Prostate gland (tissue), 2 donors: ENCODE data around the gene ZNF629. TPM values are rescaled to one million over a fixed set of nuclear protein-coding genes. Genes with fewer than 3 reads are reported as not detected.

Experiments used
- DNase-seq: peaks from one replicate; pipeline ENCODE4 v3.0.0-alpha.2; 2019; ENCODE audit warnings: low spot score
- H3K27ac ChIP-seq, 2 donors: fragments of 200-600 bp; sonication (generic); 2 replicates each; pipeline ENCODE4 v1.5.1; 2017 to 2019
- H3K27me3 ChIP-seq: fragments of 200-600 bp; sonication (generic); replicated peaks from 2 replicates; pipeline ENCODE4 v1.5.1; 2019; ENCODE audit not compliant: insufficient read depth
- H3K36me3 ChIP-seq, 2 donors: fragments of 200-600 bp; sonication (generic); 1 replicate in 1 of 2; 2 replicates in 1 of 2; pipeline versions ENCODE4 v1.5.1 to v1.8.1; 2017 to 2019
- H3K4me1 ChIP-seq: fragments of 200-600 bp; sonication (generic); replicated peaks from 2 replicates; pipeline ENCODE4 v1.5.1; 2019
- H3K4me3 ChIP-seq, 2 donors: fragments of 200-600 bp; sonication (generic); 2 replicates each; pipeline ENCODE4 v1.5.1; 2017 to 2019
- H3K9me3 ChIP-seq: fragments of 200-600 bp; sonication (generic); 2 replicates; pipeline ENCODE4 v1.5.1; 2017
- CTCF ChIP-seq, 4 experiments: fragments of 200-600 bp in 2 of 4; fragments of 450-650 bp in 2 of 4; sonication (generic) in 2 of 4; IDR thresholded peaks; 1 replicate in 3 of 4; 2 replicates in 1 of 4; pipeline ENCODE4 v1.5.1; 2016 to 2019; ENCODE audit warnings: antibody characterized with exemption in 4 of 4, mild to moderate bottlenecking in 2 of 4, moderate library complexity in 2 of 4
- POLR2A ChIP-seq: fragments of 450-650 bp; IDR thresholded peaks from one replicate; pipeline ENCODE4 v1.6.1; 2016; ENCODE audit warnings: antibody characterized with exemption, mild to moderate bottlenecking
- POLR2AphosphoS5 ChIP-seq: sonication (generic); formaldehyde crosslinking; IDR thresholded peaks from one replicate; pipeline ENCODE4 v1.6.1; 2017; ENCODE audit warnings: antibody characterized with exemption
- WGBS: methylation state at CpG from one replicate; pipeline ENCODE4 v1.1.5; 2018; 5-methylcytosine and 5-hydroxymethylcytosine counted together
- intact Hi-C: fragments of 100-400 bp; cut with DNase I; formaldehyde crosslinking; loops from one replicate; pipeline ENCODE4 v1.14.2; 2022
- total RNA-seq, 2 donors: library from RNA; depleted of rRNA; stranded (reverse); fragments of >200 nt; gene quantifications; one replicate each; pipeline ENCODE4 v1.1.0, GENCODE V29; 2016

ZNF629 gene
- total RNA-seq, 2 donors from 2014 or later = 17.9 to 24.0 TPM

DNA sequence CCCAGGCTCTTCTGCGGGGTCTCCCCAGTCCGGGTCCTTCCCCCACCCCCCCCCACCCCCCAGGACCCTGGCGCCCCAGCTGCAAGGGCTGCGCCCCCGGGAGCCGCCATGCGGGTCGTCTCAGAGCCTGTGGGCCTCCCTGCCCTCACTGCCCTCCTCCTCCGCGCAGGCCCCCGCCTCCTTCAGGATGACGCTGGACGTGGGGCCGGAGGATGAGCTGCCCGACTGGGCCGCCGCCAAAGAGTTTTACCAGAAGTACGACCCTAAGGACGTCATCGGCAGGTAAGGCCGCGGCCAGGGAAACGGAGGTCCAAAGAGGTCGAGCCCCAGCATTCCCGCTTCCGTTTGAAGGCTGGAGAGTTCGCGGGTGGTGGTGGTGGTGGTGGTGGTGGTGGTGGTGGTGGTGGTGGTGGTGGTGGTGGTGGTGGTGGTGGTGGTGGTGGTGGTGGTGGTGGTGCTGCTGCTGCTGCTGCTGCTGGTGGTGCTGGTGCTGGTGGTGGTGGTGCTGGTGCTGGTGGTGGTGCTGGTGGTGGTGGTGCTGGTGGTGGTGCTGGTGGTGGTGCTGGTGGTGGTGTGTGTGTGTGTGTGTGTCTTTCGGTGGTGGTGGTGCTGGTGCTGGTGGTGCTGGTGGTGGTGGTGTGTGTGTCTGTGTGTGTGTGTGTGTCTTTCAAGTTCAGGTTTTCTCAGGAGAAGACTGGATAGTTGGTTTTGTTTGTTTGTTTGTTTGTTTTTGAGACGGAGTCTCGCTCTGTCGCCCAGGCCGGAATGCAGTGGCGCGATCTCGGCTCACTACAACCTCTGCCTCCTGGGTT, 38.2 kb downstream of the ZNF629 start:
- Histone ChIP-seq H3K36me3 (no peaks in the 10 kb centered on the region), H3K27ac (peak overlapping the region; percentile 76 to 78), H3K4me3 (peak overlapping the region; percentile 86 to 95), H3K9me3 (no peaks in the 10 kb centered on the region), H3K27me3 (no peaks in the 10 kb centered on the region), H3K4me1 (no peaks in the 10 kb centered on the region)
- 17% methylated on average over 30 of the region's 36 CpGs for WGBS
- TF ChIP-seq POLR2AphosphoS5 (no peak), CTCF (IDR thresholded peaks at IDR 0.05) (no peak), POLR2A (no peak)
- intact Hi-C loops = no loop called here
- no peak for DNase-seq

DNA sequence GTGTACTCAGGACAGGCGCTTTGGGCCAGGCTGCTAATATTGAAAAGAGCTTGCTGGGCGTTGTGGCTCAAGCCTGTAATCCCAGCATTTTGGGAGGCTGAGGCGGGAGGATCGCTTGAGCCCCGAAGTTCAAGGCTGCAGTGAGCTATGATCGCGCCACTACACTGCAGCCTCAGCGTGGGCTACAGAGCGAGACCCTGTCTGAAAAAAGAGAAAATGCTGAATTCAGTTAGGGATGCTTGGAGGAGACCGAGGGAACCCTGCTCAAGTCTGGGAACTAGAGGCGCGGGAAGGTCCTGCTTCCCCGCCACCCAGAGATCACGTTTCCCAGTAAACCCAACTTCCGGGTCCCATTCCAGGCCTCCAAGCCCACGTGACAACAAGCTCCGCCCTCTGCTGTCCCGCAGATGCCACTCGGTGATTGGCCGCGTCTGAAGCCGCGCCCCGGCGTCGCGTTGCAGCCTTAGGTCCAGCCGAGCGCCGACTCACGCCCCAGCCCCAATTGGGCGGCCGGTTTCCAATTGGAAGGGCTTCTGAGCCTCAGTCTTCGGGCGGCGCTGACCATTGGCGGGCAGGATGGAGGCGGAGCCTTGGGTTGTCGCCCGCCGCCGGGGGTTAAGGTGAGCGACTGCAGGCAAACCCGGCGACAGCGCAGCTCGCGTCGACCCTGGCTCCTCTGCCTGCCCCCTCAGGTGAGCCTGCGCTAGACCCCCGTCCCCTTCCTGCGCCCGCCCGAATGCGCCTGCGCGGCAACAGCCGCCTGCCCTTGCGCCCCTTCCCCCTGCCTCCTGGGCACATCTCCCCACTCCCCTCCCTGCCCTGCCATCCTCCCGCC, 39.0 kb downstream of the ZNF629 start, which contains the start of gene PHKG2:
PHKG2 (plus strand) TSS at position 627 of the 835 bp plus-strand sequence. CDS start 396 bp downstream, outside the sequence.
- WGBS = 4% methylated on average over 43 of the region's 60 CpGs
- intact Hi-C loops = loop anchor here (2.0 kb wide), 1 partner anchor 13 kb away; no protein-coding TSS in a partner anchor
- peak within 1 kb of the TSS; percentile 86 to 95 for H3K4me3 ChIP-seq
- DNase-seq = peak; percentile 100
- no peaks in the 10 kb centered on the region for H3K4me1 ChIP-seq
- TF ChIP-seq POLR2A (peak; percentile 67), CTCF (IDR thresholded peaks at IDR 0.05) (peak in 2 of 4 experiments; percentile 28 to 30), POLR2AphosphoS5 (peak; percentile 99)
- no peaks in the 10 kb centered on the region for H3K27me3 ChIP-seq
- no peaks in the 10 kb centered on the region for H3K36me3 ChIP-seq
- no peaks in the 10 kb centered on the region for H3K9me3 ChIP-seq
- peak within 1 kb of the TSS; percentile 76 to 78 for H3K27ac ChIP-seq

DNA sequence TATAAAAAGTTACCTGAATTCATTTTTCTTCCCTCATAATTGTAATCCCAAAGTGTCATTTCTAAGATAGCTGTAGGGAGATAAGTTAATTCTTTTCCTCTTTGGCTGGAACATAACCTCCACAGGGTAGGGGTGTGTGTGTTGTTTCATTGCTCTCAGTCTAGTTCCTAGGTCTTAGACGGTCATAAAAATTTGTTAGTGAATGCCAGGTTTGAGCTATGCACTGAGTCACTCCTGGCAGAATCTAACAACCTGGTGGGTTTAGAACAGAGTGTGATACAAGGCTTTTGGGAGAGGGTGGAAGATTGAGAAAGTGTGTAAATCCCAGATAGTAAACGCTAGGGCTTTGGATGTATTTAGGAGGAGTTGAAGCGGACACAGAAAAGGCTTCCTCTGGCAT, 39.7 kb downstream of the ZNF629 start:
- H3K27ac ChIP-seq = peak overlapping the region; percentile 75 to 78
- H3K9me3 ChIP-seq = no peaks in the 10 kb centered on the region
- intact Hi-C loops = loop anchor here (2.0 kb wide), 1 partner anchor 13 kb away; no protein-coding TSS in a partner anchor
- no peak for TF ChIP-seq POLR2A
- no peak for TF ChIP-seq CTCF (IDR thresholded peaks at IDR 0.05)
- no peak for TF ChIP-seq POLR2AphosphoS5
- peak overlapping the region in 1 of 2 donors; percentile 95 for H3K4me3 ChIP-seq
- H3K36me3 ChIP-seq = no peaks in the 10 kb centered on the region
- no peaks in the 10 kb centered on the region for H3K4me1 ChIP-seq
- 26% methylated on average over 3 of the region's 3 CpGs for WGBS
- DNase-seq = no peak
- H3K27me3 ChIP-seq = no peaks in the 10 kb centered on the region

GRCh38 chr16:30746638-30747175, 40.3 kb downstream of the ZNF629 start:
- H3K27me3 ChIP-seq = no peaks in the 10 kb centered on the region
- H3K27ac ChIP-seq = peak overlapping the region in 1 of 2 donors; percentile 78
- WGBS = 95% methylated on average over 9 of the region's 9 CpGs
- no peaks in the 10 kb centered on the region for H3K4me1 ChIP-seq
- no peaks in the 10 kb centered on the region for H3K9me3 ChIP-seq
- no peak for TF ChIP-seq POLR2A
- no peak for TF ChIP-seq CTCF (IDR thresholded peaks at IDR 0.05)
- TF ChIP-seq POLR2AphosphoS5 = no peak
- H3K4me3 ChIP-seq = no peak overlapping the region
- no peaks in the 10 kb centered on the region for H3K36me3 ChIP-seq
- intact Hi-C loops = loop anchor here (2.0 kb wide), 1 partner anchor 14 kb away; no protein-coding TSS in a partner anchor
- DNase-seq = no peak
